ENCODE data around the gene TCF7L1.

DNA sequence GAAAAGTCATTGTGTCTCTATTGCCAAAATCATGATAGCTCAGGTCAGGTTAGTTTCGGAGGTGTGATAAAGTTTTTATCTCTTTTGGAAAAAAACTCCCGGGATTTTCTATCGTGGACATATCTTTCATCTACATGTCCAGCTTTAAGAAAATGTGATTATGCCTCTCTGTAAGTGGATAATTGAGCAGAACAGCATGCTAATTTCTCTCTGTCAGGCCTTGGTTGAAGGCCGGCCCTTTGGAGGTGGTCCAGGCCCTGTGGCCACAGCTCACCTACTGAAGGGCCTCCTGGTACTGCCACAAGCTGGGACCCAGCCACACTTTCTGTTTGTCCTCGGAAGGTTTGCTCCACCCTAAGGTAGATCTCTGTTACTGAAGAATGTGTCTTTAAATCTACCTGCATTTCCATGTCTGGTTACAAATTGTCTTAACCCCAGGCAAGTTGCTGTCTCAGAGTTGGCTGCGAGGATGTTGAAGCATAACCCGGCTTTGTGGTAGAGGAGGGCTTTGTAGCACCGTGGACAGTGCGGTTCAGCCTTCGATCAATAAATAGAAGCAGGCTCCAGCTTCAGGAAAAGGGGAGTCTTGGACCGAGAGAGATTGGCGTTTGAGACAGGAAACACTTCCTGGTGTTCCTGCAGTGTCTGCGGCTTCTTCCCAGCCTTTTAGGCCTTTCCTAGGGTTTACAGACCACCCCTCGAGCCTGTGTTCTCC lies 25.5 kb downstream of the TCF7L1 start:
- TF ChIP-seq, protein P1, sequence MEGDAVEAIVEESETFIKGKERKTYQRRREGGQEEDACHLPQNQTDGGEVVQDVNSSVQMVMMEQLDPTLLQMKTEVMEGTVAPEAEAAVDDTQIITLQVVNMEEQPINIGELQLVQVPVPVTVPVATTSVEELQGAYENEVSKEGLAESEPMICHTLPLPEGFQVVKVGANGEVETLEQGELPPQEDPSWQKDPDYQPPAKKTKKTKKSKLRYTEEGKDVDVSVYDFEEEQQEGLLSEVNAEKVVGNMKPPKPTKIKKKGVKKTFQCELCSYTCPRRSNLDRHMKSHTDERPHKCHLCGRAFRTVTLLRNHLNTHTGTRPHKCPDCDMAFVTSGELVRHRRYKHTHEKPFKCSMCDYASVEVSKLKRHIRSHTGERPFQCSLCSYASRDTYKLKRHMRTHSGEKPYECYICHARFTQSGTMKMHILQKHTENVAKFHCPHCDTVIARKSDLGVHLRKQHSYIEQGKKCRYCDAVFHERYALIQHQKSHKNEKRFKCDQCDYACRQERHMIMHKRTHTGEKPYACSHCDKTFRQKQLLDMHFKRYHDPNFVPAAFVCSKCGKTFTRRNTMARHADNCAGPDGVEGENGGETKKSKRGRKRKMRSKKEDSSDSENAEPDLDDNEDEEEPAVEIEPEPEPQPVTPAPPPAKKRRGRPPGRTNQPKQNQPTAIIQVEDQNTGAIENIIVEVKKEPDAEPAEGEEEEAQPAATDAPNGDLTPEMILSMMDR (IDR thresholded peaks at IDR 0.05; ENCODE audit: low read length): no peak
- no peak for TF ChIP-seq EZH2 (optimal IDR thresholded peaks at IDR 0.05; ENCODE audit: low read depth, low read length)

Measured in MM.1S (cell line).